Activated CD4-positive, alpha-beta T cell treated with anti-CD3 and anti-CD28 coated beads, Interleukin-2, Interleukin-6, amounts not matched to agents 100 ng/mL and 50 ng/mL, durations not matched to agents 16 hours and 8 hours (primary cell): ENCODE measurements around the gene CNFN.
A peak's percentile ranks its signal among the peaks of the same experiment; 100 is the strongest.

ENCODE experiments used
- DNase-seq: peaks from one replicate; pipeline ENCODE4 v3.0.0-alpha.2; 2020

CNFN gene

DNA sequence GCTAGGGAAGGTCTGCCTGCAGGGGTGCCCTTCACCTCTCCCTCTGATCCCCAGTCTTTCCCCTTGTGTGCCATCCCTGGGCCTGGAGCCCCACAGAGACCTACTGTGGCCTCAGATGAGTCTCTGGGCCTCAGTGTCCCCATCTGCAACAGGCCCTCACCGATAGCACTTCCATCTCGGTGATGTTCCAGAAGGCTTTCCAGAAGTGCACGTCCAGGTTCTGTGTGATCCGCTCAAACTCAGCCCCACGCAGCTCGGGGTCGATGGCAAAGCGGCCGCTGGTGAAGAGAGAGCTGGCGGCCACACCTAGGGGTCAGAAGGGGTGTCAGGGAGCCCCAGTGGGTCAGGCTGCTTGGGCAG, 17.7 kb upstream of the CNFN start:
- no peak for DNase-seq

DNA sequence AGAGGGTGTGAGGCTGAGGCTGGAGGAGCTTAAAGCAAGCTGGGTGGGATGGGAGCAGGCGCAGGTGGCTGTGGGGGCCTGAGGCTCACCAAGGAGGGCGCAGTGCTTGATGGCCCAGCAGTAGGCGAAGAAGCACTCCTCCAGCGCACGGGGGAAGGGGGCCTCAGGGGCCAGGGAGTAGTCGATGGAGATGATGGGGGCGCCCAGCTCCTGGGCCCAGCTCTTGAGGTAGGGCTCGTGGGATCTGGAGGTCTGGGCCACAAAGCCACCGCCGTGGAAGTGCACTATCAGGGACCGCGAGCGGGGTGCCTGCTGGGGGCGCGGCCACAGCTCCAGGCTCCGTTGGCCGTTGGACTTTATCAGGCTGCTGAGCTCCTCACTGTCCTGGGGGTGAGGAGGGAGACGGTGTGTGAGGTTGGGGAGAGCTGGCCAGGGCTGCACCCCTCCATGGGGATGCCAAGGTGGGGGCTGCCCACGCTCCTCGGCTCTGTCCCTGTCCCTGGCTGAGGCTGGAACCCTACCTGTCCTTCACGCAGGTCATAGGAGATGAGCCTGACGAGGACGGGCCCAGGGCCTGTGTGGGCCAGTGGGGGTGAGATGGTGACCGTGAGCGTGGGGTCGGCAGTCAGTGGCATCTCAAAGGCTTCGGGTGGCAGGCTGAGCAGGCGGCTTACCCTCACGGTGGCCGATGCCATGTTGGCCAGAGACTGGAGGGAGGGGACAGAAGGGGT, 17.2 kb upstream of the CNFN start:
- no peak for DNase-seq

DNA sequence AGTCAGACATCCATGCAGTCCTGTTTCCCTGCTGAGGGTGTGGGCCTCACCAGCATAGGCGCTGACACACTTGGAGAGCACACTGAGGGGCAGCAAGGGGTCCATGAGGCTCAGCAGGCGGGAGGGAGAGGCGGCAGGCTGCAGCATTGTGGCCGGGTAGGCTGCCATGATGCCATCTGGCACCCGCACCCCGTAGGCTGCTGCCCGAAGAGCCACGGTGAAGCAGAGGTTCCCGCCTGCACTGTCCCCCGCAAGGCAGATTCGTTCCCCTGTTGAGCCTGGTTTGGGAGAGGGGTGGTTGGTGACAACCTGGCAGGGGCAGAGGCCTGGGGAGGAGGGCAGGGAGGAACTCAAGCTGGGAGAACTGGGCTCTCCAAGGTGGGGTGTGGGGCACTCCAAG, 16.0 kb upstream of the CNFN start:
- no peak for DNase-seq

GRCh38 chr19:42403586-42403985, 13.5 kb upstream of the CNFN start:
- no peak for DNase-seq

DNA sequence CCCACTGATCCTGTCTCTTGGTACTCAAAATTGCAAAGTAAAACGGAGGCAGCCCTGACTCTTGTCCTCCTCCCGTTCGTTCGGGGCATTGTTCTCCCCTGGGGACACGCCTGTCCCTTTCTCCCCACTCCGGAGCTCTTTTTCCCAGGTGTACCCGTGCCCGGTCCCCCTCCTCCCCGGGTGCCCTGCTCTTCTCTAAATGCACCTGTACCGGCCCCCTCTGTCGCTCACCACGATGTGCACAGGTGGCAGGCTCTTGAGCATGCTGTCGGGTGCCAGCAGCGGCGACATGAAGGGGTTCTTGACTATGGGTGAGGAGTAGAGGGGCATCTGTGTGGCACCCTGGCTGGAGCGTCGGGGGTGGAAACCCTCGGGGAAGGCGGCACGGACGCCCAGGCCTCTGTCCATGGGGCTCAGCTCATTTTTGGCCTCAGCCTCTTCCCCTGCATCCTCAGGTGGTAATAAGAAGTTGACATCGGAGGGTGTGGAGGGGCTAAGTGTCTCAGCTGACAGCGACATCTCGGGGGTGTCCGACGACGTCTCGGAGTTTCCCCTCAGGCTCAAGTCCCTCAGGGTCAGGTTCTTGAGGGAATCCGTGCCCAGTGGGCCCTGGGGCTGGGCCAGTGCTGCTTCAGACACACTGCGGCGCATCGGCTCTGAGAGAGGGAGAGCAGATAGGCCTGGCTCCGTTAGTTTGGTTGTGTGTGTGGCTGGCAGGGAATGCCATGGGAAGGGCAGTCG, 12.4 kb upstream of the CNFN start:
- DNase-seq, result no peak

- DNase-seq, result peak; percentile 75
These were observed 11.5 kb upstream of the CNFN start for GRCh38 chr19:42401365-42402303.

GRCh38 chr19:42400404-42400803, 10.3 kb upstream of the CNFN start:
- no peak for DNase-seq

DNA sequence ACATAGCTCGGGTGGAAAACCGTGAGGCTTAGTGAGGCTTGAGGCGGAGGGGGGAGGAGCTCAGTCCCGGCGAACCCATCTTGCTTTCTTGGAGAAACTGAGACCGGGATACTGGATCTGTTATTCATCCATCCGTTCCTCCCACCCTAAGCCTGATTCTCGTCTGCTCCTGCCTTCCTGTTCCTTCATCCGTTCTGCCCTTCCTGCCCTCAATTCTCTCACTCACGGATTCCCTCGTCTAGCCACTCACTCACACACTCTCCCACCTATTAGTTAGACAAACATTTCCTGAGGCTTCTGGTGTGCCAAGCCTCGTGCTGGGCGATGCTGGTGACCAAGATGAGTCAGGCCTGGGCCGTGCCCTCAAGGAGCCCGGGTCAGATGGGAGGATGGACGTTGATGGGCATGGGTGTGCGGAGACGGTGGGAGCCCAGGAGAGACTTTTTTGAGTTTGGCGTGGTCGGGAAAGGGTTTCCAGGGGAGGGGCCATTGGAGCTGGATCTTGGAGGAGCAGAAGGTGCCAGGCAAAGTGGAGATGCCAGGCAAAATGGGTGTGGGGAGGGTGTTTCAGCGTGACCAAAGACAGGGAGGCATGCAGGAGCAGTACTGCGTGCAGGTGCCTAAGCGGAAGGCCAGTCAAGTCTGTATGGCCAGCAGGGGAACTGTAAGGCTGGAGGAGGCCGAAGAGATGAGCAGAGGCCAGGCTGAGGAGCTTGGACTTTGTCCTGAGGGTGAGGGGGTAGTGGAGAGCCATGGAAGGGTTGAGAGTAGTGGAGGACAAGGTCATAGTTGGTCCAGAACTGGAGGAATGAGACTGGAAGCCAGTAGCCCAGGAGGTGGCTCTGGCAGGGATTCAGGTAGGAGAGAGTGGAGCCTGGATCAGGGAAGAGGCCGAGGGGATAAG, 7.4 kb upstream of the CNFN start:
- DNase-seq, result no peak

DNA sequence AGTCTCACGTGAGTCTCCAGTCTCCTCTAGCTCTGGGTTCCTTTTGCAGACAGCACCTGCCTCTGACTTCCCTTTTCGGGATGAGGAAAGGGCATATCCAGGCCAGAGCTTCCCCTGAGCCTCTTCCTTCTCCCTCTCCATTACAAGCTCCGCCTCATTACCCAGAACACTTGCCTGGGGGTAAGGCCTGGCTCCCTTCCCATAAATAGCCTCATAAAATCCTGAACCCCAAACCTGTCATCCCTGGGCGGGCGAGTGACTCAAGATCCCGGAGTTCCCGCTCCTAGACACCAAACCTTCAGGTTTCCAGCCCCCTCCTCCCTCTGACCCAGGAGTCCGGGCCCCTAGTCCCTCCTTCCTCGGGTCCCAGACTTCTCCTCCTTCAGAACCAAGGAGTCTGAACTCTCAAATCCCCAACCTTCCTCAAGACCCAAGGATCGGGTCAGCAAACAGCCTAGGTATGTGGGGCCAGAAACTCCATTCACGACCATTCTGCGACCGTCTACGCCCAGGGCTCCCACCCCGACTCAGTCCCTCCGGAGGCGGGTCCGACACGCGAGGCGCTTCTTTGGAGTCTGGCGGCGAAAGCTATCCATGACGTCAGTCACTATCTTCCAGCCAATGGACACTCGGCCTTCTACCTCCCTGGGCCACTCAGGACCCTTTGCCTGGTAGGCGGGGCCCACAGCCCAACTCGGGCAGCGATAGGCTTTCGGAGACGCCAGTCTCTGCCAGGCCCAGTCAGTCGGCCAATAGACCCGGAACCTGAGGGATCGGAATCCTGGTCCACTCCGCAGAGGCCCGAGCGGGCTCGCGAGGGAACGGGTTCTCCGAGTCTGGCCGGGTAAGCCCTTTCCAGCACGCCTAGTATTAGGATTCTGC, 6.5 kb upstream of the CNFN start:
- DNase-seq, result peak; percentile 100

- no peak for DNase-seq
These were observed 4.7 kb upstream of the CNFN start for GRCh38 chr19:42394751-42395150.

DNA sequence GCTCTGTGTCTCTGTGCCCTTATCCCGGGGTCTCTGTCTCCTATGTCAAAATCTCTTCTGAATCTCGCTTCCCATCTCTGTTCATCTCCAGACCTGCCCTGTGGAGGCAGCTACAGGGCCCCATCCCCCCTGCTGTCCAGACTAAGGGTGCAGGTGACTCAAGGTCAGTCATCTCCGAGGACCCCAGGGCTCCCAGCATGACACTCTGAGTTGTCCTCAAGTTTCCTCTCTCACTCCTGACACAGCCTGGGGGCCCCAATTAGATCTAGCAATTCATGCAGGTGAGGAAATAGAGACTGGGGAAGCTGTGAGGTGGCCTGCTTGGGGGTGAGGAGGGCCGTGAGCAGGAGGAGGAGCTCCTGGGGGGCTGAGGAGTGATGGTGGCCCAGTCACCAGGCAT, 2.1 kb upstream of the CNFN start:
- DNase-seq, result no peak

DNA sequence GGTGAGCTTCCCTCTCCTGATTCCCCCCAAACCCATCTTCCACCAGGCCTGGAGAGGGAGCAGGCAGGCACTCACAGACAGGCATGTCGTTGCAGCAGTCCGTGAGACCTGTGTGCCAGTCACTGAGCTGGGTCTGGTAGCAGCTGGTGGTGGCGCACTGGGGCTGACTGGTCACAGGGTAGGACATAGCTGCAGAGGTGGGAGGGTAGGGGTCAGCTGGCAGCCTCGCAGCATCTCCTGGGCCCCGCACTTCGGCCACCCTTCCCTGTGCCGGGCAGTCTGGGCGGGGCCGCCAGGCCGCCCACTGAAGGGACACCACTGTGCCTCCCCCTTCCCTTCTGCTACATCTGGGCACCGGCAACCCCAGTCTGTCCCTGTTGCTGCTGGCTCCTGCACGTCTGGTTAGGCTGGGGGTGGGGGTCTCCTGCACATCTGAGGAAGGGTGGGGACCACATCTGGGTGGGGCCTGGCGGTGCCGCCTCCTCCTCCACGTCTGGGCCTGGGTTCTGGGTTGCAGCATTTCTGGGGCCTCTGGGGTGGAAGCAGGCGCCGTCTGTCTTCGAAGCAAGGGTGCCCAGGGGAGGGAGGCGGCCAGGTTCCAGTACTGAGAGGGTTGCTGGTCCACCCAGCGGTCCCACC, 1.1 kb downstream of the CNFN start:
- no peak for DNase-seq

DNA sequence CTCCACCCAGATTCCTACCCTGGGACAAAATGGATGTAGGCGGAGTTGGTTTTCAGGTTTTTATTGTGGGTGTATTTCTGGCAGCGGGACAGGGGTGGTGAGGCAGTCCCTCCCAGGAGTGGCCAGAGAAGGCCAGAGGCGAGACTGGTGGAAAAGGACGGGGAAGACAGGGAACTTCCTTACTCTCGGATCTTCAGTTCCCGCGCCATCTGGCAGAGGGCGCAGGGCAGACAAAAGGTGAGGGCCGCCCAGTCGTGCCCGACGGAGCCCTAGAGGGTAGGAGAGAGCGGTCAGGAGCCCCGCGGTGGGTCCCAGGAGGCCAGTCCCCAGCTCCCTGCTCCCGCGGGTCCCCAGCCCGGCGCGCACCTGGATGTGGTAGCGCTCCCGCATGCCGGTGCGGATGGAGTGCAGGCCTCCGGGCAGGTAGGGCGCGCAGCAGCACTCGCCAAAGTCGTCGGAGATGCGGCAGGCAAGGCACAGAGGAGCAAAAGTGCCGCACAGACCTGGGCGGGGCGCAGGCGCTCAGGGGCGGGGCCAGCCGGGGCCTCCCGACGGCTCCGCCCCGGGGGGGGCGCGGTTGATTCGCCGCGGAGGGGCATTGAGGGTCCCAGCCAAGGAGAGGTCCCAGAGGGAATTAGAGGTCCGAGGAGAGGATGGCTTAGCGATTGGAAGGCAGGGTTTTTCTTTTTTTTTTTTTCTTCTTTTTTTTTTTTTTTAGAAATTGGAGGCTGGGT, 3.0 kb downstream of the CNFN start:
- peak; percentile 63 for DNase-seq

DNA sequence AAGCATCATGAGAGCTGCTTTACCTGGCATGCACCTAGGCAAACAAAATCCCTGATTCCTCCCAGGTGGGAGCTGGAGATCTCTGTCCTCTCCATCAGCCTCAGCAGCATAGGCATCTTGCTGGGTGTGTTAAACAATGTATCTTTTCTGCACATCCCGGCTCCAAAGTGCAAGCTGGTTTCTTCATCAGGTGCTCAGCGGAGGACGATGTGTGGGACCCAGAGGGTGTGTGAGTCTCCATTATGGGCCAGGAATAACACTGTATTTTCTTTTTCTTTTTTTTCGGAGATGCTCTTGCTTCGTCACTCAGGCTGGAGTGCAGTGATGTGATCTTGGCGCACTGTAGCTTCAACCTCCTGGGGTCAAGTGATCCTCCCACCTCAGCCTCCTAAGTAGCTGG, 9.9 kb downstream of the CNFN start:
- DNase-seq, result no peak

GRCh38 chr19:42378225-42379215, 11.6 kb downstream of the CNFN start:
- no peak for DNase-seq

GRCh38 chr19:42376177-42376555, 13.9 kb downstream of the CNFN start:
- no peak for DNase-seq

DNA sequence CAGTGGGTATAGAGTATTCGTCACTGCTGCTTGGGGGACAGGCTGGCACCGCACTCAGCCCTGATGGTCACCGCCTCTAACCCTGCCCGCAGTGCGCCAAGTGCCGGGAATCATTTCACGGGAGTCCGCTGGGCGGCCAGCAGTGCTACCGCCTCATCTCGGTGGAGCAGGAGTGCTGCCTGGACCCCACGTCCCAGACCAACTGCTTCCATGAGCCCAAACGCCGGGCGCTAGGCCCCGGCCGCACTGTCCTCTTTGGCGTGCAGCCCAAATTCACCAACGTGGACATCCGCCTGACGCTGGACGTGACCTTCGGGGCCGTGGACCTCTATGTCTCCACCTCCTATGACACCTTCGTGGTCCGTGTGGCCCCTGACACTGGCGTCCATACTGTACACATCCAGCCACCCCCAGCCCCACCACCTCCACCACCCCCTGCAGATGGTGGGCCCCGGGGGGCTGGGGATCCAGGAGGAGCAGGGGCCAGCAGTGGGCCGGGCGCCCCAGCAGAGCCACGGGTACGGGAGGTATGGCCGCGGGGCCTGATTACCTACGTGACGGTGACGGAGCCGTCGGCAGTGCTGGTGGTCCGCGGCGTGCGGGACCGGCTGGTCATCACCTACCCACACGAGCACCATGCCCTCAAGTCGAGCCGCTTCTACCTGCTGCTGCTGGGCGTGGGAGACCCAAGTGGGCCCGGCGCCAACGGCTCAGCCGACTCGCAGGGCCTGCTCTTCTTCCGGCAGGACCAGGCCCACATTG, 14.5 kb downstream of the CNFN start:
- DNase-seq, result no peak

DNA sequence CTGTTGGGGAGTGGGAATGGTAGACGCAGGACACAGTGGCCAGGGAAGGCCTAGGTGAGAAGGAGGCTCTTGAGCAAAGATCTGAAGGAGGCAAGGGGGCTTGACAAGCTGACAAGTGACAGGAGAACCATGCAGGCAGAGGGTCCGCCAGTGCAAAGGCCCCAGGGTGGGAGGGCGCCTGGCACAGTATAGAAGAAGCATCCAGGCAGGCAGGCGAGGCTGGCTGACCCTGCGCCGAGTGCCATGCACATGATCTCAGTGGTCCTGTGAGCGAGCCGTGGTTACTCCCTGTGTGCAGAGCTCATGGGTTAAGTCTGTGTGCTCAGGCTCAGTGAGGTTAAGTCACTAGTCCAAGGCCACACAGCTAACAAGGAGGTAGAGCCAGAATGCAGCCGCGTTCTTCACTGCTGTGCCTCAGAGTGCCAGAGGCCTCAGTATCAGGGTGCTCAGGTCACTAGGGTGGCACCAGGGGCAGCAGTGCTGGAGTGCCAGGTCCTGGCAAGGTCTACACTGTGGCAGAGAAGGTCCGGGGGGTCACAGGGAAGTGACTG, 15.2 kb downstream of the CNFN start:
- DNase-seq, result no peak
